GM18520 (cell line): ENCODE data around the gene ZFAND2B.
A peak's percentile ranks its signal among the peaks of the same experiment; 100 is the strongest.

Source experiments
- ATAC-seq: cut with Tn5 transposase; IDR thresholded peaks from one replicate; pipeline ENCODE4 v1.9.1; 2021; ENCODE audit not compliant: unreplicated experiment

ZFAND2B gene

GRCh38 chr2:219204425-219205164 lies 2.0 kb upstream of the ZFAND2B start:
- no peak for ATAC-seq

GRCh38 chr2:219205165-219205538 lies 1.4 kb upstream of the ZFAND2B start:
- no peak for ATAC-seq

GRCh38 chr2:219205981-219206327 lies 628 bp upstream of the ZFAND2B start:
- no peak for ATAC-seq

GRCh38 chr2:219207134-219207883 lies 727 bp downstream of the ZFAND2B start:
- ATAC-seq: no peak

GRCh38 chr2:219207884-219208740 lies 1.5 kb downstream of the ZFAND2B start:
- no peak for ATAC-seq

GRCh38 chr2:219209236-219210195 lies 2.9 kb downstream of the ZFAND2B start:
- ATAC-seq: no peak

- no peak for ATAC-seq
These were observed 3.8 kb downstream of the ZFAND2B start for GRCh38 chr2:219210196-219210885.

- no peak for ATAC-seq
These were observed 4.3 kb downstream of the ZFAND2B start for GRCh38 chr2:219210886-219211362.

- ATAC-seq: no peak
These were observed 6.4 kb downstream of the ZFAND2B start for GRCh38 chr2:219213026-219213415.

- no peak for ATAC-seq
These were observed 7.0 kb downstream of the ZFAND2B start for GRCh38 chr2:219213486-219214071.

GRCh38 chr2:219214141-219214540 lies 7.6 kb downstream of the ZFAND2B start:
- no peak for ATAC-seq

GRCh38 chr2:219214786-219215185 lies 8.2 kb downstream of the ZFAND2B start:
- ATAC-seq: no peak

- no peak for ATAC-seq
These were observed 9.4 kb downstream of the ZFAND2B start for GRCh38 chr2:219215871-219216534.

GRCh38 chr2:219216535-219216915 lies 9.9 kb downstream of the ZFAND2B start:
- no peak for ATAC-seq

- ATAC-seq: peak; percentile 11
These were observed 11.7 kb downstream of the ZFAND2B start for GRCh38 chr2:219218217-219218731.

- peak; percentile 57 for ATAC-seq
These were observed 12.4 kb downstream of the ZFAND2B start, which contains the start of gene ABCB6 for GRCh38 chr2:219218732-219219701. Gene ABCB6 (minus strand): TSS chr2:219218958. CDS start chr2:219218673, 285 bp downstream.

- ATAC-seq: no peak
These were observed 13.4 kb downstream of the ZFAND2B start for GRCh38 chr2:219219784-219220532.
